Measurements from ENCODE around the gene POLE.

The POLE gene

DNA sequence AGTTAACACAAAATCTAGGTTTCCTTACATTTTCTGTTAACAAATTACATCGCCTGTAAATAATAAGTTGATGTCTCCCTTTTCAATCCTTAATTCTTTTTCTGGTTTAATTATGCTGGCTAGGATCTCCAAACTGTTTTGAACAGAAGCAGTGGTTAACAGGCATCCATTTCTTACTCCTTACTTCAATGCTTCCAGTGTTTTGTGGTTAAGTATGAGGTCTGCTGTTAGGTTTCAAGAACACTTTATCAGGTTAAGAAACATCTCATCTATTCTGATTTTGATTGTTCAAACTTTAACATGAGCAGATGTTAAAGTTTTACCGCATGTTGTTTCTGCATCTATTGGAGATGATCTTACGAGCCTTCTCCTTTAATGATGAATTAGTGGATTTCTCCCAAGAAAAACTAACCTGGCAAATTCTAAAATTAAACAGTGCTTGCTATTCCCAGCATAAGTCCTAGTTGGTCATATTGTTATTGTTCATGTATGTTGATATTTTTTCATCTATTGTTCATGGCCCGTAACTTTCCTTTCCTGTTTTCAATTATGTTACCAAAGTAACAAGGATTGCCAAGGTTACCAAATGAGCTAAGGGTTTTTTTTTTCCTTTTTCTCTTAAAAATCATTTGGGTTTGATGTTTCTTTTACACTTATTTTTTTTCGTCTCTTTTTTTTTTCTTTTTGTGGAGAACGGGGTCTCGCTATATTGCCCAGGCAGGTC is 33.4 kb downstream of the POLE start:
- in situ Hi-C loops (cut with MboI; ENCODE audit: low sequenced_read_pairs) = no loop called here

DNA sequence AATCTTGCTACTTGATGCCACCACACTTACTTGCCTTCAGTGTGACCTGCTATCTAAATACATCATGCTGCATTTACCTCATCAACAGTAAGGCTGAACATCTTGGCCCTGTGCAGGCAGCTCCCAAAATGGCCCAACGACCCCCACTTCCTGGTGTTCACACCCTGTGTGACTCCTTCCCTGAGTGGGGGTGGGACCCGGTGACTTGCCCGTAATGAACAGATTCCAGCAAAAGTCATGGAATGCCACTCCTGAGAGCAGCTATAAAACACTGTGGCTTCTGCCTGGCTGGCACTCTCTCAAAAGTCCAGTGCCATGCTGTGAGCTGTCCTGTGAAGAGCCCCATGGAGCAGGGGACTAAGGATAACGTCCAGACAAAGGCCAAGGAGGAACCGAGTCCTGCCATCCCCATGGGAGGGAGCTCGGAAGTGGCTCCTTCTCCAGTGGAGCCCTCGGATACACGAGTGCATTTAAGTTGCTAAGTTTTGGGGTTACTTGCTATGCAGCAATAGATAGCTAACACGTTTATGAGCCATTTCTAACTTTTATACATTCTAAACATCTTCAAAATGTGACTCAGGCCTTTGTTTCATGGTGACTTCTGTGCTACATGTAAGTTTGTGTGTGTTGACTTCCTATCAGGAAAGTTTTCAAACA is 35.6 kb downstream of the POLE start:
- in situ Hi-C loops (cut with MboI; ENCODE audit: low sequenced_read_pairs) = no loop called here

DNA sequence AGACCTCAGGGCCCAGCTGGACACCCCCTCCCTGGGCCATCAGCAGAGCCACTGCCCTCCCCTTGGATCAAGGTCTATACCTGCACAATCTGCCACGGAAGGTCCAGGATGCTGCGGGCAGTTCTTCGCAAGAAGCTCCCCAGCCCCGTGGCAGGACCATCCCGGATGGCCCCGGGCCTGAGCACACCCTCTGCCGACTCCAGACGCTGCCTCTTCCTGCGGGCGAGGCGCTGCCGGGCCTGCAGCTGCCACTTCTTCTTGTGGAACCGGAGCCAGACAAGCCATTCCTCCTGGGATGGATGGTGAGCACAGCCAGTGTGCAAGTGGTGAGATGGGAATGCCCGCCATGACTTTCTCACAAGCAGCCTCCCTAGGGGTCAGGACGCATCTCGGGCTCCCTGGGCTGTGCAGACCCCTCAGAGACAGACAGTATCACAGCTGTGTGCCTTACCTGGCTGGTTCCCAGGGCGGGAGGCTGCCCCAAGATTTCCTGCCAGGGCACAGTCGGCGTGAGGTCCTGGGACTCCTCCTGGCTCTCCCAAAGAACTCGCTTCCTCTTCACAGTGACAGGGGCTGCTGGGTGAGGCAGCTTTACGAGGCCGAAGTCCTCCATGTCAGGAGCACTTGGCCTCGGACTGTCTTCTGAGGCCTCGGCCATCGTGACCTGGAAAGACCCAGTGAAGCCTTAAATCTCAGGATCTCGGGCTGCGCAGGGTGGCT is 37.8 kb downstream of the POLE start:
- in situ Hi-C loops (cut with MboI; ENCODE audit: low sequenced_read_pairs) = no loop called here

DNA sequence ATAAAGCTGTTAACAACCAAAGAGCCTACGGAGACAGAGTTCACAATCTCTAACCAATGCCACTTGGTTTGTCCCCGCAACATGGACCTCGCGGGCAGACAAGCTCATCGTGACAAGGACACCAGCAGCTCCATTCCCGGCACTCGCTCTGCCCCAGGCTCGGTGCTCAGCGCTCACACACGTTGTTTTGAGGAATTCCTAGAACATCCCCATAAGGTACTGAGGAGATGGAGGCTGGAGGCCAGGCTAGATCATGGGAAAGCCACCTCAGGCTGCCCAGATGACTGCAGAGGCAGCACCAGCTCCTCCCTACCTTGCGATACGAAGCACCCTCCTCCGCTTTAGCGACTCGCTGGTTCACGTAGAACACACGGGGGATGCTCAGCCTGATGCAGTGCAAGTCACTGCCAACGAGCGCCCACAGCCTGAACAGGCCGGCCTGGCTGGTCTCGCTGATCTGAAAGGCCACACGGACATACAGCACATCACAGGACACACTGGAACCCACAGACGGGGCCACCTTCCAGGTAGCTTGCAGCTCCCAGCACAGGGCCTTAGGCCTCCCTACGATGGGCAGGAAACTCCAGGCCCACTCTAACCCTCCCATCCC is 38.4 kb downstream of the POLE start:
- in situ Hi-C loops (cut with MboI; ENCODE audit: low sequenced_read_pairs) = no loop called here

DNA sequence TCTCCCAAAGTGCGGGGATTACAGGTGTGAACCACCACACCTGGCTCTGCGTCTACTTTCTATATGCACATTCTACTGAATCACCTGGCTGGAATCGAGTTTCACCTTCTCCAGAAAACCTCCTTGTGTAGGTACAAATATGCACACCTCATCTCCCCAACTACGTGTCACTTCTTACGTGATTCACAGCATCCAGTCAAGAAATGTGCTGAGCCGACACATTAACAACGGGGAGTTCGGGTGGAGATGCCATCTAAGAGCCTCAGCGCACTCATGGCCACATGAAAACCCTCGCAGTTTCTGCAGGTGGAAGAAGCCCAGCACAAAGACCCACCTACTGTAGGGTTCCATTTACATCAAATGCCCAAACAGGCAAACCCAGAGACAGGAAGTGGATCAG is 39.3 kb downstream of the POLE start:
- in situ Hi-C loops (cut with MboI; ENCODE audit: low sequenced_read_pairs) = no loop called here

DNA sequence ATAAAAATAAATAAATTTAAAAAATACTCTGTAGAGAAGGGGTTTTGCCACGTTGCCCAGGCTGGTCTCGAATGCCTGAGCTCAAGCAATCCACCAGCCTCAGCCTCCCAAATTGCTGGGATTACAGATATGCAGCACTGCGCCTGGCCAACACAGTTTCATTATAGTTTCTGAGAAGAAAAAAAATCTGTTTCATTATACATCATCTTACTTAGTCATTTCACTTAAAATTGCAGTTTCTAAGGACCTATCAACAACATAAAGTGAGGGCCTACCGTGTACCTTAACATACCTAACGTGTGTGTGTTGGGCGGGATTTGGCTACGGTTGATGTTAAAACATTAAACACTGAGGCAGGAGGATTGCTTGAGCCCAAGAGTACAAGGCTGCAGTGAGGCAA is 40.3 kb downstream of the POLE start:
- in situ Hi-C loops (cut with MboI; ENCODE audit: low sequenced_read_pairs) = no loop called here

DNA sequence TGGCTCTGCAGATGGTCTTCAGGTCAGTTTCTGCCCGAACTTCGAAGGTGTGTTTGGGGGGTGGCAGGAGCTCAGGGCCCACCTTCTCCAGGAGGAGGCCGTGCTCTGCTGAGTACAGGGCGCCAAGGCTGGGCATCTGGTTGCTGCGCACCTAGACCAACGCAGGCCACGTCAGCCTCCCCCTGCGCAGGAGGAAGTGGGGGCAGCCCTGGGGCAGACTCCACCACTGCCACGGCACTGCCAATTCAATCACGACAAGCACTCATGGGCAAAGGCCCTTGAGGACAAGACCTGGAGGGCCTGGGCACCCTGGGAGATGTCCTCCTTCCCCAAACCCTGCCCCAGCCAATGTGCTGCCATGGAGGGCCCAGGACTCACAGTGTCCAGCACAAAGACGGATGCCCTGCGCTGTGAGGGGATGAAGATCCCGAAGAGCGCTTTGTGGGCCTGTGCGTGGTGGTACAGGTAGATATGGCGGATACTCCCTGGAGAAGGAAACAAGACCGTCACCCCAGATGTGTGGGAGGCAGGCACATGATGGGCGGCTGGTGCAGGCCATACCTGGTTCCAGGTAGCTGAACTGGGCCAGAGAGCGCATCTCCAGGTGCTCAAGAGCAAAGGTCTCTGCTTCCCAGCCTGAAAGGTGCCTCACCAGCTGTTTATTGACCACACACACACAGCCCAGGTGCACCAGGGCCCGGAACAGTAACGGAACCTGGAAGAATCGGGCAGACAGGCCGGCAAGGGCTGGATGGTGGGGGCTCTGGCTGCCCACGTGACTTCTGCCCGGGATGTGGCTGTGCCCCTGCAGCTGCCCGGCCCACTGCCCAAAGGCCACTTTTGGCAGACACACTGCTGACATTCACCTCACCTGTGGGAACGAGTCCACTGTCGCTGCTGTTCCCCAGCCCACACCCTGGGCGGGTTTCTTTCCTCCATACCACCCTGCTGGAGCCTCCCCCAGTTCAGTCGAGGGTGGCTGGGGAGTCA is 44.0 kb downstream of the POLE start:
- in situ Hi-C loops (cut with MboI; ENCODE audit: low sequenced_read_pairs) = no loop called here

DNA sequence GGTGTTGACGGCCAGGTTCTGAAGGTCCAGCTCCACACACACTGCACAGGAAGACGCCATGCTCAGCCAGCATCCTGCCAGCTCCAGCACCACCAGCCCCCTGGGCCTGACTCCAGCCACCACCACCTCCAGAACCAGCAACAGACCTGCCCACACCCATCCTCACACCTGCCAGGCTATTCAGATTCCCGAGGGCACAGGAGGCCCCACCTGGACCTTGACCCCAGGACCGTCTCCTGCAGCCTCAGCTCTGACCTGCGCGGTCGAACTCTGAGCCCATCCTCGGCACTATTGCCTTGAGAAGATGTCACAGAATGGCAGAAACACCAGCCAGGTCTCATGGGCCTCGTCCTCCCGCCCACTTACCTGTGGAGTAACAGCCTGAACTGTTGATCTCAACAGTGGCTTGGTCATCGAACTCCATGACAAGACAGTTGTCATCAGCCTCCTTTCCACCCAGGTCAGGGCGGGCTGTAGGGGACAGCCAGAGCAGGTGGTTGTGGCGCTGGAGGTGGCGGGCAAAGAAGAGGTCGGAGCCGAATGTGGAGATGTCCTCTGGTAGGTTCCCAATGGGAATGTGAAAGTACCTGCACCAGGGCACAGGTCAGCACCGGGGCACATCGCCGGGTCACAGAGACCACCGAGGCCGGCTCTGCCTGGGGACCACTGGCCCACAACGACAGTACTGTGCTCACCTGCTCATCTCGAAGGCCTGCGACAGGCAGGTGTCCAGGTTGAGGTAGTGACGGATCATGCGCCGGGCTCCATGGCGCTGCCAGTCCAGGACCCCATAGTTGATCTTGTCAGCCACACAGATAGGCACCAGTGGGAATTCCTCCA is 45.1 kb downstream of the POLE start:
- in situ Hi-C loops (cut with MboI; ENCODE audit: low sequenced_read_pairs) = no loop called here

DNA sequence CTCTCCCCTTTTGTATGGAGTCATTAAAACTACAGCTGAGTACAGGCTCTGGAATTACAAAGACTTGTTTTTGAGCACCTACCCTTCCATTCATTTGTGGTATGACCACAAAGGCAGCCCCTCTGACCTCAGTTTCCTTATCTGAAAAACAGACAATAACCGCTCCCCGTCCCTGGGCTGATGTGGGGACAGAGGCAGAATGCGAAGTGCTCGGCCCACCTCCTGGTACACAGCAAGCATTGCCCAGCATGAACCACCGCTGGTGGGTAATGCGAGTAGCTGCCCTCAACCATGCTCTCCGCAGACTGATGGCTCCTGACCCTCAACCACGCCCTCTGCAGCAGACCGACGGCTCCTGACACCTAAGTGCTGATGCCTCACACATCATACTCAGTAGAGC is 46.2 kb downstream of the POLE start:
- in situ Hi-C loops (cut with MboI; ENCODE audit: low sequenced_read_pairs) = no loop called here

DNA sequence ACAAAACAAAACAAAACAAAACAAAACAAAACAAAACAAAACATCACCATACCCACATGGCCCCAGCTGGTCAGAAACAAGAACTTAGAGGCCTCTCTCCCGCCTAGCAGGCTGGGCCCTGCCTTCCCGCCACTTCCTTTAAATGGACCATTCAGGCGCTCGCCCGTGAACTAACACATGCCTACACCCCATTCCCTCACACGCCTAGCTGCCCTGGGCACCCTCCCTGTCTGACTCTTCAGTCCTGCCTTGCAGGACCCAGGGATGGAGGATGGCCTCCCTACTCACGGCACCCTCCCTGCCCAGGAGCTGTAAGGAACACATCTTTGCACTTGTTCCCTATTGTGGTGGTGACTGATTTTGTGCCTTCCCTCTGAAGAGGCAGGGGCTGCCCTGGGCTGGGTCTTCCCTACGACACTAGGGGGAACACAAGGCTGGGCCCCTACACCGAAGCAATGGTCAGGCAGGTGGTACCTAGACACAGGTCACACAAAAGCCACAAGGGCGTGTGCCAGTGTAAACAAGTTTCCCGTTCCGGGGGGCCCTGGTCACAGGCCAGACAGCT is 47.1 kb downstream of the POLE start:
- in situ Hi-C loops (cut with MboI; ENCODE audit: low sequenced_read_pairs) = no loop called here

DNA sequence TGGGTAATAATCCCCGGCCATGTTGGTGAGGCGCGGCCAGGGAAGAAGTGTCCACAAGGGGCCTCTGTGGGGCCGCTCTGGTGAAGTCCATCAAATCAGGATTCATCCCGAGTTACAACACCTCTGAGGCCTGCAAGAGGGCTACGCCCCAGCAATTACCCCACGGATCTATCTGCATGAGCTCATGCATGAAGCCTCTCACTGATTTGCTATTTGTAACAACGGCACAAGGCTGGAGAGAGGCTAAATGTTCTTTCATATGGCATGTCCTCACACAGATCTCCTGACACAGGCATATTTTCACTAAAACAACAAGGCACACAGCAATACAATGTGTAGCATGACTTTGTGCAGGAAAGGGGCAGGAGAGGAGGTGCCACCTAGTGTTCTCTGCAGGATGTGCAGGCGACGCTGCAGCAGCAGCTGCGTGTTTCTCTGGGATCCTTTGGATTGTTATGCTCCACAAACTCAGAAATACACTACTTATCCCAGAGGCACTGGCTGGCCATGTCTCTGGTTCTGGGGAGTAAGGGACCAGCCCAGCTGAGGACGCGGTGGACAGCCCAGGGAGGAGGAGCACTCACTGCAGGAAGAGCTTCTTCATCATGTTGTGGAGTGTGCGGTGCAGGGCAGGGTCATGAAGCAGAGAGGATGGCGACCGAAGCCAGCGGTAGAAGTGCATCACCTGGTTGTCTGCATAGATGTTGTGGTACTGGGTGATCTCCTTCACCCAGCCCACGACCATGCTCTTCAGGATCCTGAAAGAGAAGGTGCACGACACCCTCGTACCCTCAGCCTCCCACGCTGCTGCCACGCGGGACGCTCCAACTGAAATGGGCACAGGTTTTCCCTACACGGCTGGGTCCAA is 48.4 kb downstream of the POLE start:
- in situ Hi-C loops (cut with MboI; ENCODE audit: low sequenced_read_pairs) = no loop called here

DNA sequence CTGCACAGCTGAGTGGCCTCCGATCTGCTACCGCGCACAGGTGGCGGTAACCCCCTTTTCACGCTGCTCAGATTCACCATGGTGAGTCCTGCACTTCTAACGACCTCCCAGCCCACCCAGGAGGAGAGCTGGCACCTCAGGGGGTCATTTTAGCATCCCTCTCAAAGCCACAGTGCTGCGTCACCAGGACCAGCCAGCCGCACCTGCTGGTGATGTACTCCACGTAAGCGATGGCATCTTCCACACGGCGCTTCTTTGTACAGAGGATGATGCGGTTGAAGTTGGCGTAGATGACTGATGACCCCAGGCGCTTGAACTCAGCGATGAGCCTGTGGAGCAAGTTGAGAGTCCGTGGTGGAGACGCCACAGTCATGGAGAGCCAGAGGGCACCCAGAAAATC is 49.3 kb downstream of the POLE start:
- in situ Hi-C loops (cut with MboI; ENCODE audit: low sequenced_read_pairs) = no loop called here

DNA sequence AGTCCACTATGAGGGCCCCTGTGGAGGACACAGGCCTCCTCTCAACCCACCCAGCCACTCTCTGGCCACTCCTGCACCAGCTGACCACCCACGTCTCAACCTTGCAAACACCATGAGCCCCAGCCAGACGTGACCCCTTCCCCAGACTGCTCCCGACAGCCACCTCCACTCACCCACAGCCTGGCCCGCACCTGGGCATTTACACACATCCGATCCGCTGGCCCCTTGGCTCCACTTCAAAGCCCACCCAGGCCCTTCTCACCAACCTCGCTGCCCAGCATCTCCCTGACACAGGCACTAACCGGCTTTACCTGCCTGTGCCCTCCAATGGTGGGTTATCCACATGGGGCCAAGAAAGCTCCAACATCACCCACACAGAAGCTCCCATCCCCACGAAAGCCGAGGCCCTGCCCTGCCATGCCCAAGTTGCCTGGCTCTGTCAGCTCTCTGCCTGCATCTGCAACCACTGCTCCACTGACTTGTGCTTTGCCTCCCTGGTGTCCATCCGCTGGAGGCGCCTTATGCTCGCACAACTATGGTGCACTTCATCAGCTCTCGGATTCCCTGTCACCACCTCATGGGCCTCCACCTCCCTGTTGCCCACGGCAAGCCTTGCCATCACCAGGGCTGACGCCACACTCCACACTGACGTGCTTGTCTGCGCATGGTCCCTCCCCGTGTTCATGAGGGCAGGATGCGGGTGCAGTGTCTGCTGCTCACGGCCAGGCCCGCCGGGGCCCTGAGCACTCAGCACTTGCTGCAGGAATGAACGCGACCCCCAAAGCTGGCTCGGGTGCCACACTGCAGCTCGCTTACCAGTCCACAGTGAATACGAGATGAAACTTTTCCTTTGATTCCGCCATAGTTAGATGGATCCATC is 51.8 kb downstream of the POLE start:
- in situ Hi-C loops (cut with MboI; ENCODE audit: low sequenced_read_pairs) = no loop called here

DNA sequence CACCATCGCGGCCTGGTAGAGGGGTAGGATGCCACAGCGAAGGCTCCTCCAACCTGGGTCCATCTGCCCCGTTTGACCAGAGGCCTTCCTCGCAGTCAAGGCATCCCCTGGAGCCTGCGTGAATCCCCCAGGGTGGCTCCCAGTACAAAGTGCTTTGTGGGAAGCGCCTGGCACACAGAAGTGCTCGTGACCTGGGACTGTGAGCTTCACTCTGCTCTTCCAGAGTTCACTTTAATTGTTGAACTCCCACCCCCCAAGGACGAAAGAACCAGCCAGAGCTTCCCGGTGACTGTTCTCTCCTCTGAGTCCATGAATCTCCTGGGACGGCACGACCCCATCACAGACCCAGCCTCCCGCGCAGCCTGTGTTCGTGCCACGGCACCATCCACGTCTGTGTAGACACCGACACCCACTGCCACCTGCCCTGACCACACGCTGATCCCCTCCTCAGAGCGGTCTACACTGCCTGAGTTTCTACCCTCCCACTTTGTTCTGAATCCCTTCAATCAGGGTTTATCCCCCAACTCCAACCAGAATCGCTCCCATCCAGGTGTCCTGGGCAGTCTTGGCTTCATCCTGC is 52.6 kb downstream of the POLE start:
- in situ Hi-C loops (cut with MboI; ENCODE audit: low sequenced_read_pairs) = no loop called here

DNA sequence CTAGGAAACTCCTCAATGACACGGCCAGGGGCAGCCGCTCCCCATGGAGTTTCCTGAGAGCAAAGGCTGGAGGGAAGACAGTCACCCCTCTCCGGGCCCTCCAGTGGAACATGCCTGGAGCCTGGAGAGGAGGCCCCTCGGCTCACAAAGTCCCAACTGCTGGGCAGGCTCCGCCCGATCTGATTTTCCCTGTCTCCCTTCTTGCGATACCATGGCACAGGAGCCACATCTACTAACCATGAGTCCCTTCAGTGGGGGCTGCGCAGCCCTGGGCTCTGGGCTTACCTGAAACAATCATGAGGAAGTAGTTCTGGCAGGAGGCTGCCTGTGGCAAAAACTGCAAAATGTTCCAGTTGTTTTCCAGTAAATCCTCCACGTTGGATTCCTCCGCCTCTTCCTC is 53.2 kb downstream of the POLE start:
- in situ Hi-C loops (cut with MboI; ENCODE audit: low sequenced_read_pairs) = no loop called here

DNA sequence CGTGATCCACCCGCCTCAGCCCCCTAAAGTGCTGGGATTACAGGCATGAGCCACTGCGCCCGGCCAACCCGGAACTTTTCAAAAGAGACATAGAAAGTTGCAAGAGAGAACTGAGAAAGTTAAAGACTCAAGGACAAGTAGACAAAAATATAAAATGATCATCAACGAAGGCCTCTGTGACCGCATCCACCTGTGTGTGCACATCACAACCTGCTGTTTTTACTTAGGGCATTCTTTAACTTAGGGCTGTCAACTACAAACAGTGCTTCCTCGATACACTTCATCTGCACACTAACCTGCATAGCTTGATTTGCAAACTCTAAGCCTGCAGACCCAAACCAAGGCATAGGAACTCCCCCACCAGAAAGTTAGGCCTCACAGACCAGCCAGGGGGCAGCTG is 53.7 kb downstream of the POLE start:
- in situ Hi-C loops (cut with MboI; ENCODE audit: low sequenced_read_pairs) = no loop called here

Measured in HL-60/S4 treated with phorbol 12-myristate 13-acetate at 8.2 ng/mL for 4 days and 3 days (cell line).